GM12892 (cell line): ENCODE data around the gene CTDSP1.

Experiments used
- POLR2AphosphoS5 ChIP-seq: IDR thresholded peaks from 2 replicates; pipeline ENCODE4 v1.6.1; 2011; ENCODE audit warnings: low read depth, low read length, control low read depth
- TAF1 ChIP-seq: IDR thresholded peaks from 2 replicates; pipeline ENCODE4 v1.6.1; 2011; ENCODE audit warnings: low read depth, mild to moderate bottlenecking, control low read depth, low read length, borderline replicate concordance

DNA sequence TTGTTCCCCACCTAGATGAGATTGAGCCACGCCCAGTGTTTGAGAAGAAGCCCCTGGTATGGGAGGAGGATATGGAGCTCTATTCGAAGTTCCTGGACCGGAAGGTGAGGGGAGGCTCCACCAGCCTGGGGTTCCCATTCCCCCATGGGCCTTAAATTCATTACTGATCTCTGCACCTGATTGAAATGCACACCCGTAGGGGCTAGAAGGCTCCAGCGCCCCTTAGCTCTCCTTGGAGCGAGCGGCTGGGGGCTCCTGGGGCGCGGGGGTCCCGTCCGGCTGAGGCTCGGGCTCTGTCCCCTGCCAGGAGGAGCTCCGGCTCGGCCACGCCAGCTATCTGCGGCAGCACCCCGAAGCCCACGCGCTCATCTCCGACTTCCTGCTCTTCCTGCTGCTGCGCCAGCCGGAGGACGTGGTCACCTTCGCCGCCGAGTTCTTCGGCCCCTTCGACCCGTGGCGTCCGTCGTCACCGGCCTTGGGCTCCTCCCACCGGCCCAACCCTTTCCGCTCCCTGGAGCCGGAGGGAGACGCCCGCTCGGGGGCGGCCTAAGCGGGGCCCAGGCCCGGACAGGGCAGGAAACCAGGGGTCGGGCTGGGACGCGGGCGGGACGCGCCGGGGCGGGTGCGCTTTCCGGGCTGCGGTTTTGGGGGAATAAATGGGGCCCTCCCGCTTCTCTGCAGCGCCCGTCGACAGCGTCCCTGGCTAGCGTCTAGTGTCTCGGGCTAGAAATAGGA is 32.1 kb upstream of the CTDSP1 start:
- no peak for TF ChIP-seq TAF1
- TF ChIP-seq POLR2AphosphoS5: peak; percentile 84
